Measurements from ENCODE around the gene VPS72.

The VPS72 gene

DNA sequence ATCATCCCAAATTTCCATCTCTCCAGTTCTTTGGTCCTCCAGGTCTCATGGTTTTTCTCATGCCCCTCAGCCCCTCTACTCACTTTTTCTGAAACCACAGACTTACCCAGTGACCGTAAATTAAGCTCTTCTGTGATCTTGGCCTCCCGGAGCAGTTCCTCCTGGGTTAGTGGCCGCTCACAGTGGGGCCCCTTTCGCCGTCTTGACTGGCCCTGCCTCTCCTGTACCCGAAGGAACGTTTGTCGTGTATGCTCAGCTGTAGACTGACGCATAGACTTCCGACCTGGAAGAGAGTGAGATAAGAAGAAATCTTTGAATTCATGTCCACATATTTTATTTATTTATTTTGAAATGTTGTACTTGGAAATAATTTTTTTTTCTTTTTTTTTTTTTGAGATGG, 5.8 kb downstream of the VPS72 start:
- no peak for DNase-seq

DNA sequence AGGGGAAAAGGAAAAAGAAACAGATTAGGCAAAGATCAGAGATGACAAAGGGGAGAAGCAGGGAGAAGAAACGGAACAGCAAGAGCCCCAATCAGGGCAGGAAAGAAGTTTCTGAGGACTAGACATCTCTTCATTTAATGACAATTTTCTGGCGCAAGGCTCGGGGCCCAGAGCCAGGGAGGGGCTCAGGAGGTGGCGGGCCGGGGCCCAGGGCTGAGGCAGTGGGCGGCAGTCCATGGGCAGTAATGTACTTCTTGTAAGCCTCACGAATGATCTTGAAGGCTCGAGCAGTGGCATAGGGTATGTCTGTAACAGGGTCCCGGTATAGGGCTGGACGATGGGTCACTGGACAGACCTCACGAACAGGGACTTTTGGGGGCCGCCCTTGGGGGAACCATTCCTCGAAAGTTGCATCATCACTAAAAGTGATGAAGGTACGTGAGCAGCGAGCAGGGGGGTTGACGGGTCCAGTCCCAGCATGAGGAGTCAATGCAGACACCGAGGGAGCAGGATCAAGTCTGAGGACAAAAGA, 13.4 kb downstream of the VPS72 start:
- DNase-seq = no peak

DNA sequence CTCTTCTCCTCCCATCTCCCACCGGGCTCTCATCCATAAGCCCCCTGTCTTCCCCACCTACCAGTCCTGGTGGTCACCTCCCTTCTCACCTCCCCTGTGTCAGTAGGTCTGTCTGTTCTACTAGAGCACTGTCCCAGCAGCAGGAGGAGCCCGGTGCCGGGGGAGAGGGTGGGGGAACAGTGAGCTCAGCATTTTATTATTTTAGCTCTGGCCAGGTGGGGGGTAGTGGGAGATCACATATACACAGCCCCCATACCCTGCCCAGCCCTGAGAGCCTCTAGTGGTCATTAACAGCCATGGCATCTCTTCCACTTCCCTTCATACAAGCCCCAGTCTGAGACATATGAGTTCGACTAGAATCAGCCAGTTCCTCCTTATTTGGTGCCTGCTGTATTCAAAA, 14.1 kb downstream of the VPS72 start, which contains the start of gene TMOD4:
TMOD4 (minus strand) TSS at position 119 of the 400 bp plus-strand sequence. CDS start 1,106 bp downstream, outside the sequence.
- peak; percentile 52 for DNase-seq

DNA sequence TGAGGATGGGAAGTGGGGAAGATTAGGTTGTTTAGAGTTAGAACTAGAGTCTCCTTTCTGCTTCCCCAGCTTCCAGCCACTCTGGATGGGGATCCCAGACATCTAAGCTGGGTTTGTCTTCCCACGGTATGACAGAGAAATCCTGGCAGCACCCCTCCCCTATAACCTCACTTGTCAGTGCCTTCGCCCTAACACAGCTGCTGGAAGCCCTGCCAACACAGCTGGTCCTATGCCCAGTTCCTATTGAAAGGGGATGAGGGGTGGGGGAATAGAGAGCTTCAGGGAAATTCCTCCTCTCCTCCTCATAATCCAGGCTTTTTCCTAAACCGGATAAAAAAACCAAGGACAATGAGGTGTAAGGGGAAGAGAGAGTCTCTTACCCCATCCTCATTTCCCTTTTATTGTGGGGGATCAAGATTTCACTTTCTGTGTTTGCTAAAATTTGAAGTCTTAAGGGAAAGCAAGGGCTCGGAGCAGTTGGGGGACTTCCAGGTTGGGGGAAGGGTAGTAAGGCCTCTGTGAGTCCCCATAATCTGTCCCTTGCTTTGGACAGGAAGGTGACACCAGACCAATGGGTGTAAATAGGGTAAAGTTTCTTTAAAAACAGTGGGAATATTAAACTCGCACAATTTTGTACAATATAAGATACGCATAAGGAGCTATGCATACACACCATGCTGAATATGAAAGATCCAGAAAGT, 14.8 kb downstream of the VPS72 start:
- no peak for DNase-seq

DNA sequence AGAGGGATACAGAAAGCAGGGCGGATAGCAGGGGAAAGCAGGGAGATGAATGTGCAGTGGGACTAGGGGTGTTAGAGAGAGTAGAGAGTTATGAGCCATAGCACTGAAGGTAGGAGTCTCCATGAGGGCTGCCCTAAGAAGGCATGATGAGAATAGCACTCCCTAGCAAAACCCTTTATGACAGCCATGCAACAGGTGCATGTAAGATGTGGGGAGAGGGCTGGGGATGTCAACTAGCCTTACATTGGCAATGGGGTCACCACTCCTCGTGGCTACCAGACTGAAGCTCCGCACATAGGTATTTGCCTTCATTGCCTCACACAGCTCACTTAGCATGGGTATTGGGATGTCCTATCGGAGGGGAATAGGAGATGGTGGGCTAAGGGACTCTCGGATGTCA, 18.8 kb downstream of the VPS72 start:
- no peak for DNase-seq

DNA sequence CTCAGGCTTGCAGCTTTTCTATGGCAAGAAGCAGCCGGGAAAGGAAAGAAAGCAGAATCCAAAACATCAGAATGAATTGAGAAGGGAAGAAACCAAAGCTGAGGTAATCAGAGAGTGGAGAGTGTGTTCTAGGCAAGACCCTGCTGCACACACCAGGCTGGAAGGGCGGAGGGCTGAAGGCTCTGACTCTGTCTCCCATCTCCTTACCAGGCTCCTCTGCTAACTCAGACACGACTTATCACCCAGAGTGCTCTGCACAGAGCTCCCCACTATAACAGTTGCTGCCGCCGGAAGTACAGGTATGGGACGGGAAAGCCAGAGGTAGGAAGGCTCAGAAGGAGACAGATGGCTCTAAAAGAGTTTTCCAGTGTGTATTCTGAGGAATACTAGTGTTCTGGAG, 22.9 kb downstream of the VPS72 start:
- no peak for DNase-seq

DNA sequence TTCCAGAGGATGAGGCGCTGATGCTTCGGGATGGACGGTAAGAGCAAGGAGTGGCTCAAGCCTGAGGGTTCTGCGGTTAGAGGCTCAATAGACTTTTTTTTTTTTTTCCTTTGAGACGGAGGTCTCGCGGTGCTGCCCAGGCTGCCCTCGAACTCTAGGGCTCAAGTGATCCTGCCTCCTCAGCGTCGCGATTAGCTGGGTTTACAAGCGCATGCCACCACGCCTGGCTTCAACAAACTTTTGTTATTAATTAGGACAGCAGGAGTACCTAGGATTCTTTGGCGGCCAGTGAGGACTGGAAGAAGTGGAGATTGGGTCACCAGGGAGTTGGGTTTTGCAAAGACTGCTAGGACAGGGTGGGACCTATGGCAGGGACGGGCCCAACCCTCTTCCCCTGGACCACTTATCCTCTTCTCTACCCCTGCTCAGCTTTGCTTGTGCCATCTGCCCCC, 23.5 kb downstream of the VPS72 start:
- DNase-seq = peak; percentile 76

DNA sequence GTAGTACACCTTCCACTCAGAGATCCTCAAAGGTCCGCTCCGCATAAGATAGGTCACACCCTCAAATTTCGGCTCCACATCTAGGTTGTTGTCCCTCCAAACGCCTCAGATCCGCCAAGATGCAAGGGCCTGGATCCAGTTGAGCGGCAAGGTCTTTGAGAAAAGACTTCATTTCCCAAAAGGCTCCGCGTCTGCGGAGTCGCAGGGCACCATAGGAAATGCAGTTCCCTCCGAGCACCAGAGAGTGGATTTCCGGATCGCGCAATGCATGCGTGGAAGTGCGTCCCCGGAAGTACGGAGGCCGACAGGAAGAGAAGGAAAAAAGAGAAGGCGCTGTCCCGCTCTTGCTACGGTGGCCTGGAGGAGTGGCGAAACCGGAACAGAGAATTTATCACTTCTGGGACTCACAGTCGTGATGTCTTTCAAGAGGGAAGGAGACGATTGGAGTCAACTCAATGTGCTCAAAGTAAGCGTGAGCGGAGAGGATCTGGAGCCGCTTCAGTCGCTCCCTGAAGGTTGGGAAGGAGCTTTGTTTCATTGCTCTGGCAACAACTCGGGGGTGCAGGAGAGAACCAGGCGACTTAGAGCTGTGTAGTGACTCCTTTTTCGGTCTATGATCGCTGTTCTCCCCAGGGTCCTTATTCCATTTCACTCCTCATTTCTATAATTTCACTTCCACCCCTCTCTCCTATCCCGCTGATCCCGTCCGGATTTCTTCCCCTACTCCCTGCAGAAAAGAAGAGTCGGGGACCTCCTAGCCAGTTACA, 24.1 kb downstream of the VPS72 start, which contains the start of the genes LYSMD1 and SCNM1:
LYSMD1 (minus strand) TSS at position 165 of the 767 bp plus-strand sequence. CDS start 644 bp downstream, outside the sequence.
SCNM1 (plus strand) TSS at position 407 of the 767 bp plus-strand sequence; CDS start at position 416, 9 bp downstream.
- peak; percentile 99 for DNase-seq

DNA sequence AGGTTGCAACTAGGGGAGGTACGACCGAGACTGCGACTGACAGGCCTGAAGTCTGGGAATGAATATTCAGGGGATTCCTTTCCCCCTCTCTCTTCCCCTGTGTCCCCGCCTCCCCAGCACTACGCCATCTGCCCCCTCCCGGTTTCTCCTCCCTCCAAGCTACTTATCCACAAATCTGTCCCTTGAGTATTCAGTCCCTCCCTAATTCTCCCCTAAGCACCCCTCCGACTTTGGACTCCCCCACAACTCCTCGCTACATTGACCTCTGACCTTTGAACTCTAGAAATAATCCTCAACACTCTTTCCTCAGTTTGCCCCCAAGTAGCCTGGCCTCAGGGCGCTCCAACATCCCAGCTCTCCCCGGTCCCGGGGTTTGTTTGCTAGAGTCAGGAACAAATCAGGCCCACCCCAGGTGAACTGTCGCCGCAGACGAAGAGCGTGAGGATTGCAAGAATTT, 24.7 kb downstream of the VPS72 start:
- no peak for DNase-seq

DNA sequence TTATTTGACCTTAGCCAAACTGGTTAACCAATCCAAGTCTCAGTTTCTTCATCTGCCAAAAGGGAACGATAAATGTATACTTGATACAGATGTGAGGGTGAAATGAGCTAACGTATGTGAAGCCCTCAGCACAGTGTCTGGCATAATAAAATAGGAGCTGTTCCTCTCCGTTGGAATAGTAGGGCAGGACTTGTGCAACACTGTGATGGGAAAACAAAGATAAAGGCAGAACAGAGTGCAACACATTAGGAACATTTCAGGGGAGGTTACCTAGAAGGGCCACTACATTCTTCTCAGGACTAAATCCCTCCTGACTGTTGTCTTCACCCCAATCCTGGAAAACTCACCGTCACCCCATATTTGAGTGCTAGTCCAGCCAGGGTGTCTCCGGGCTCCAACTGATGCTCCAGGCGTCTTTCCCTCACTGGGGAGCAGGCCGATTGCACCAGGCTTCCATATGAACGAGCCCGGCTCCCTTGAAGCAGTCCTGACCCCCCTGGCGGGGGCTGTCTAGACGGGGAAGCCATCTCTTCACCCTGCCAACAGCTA, 25.2 kb downstream of the VPS72 start:
- no peak for DNase-seq

DNA sequence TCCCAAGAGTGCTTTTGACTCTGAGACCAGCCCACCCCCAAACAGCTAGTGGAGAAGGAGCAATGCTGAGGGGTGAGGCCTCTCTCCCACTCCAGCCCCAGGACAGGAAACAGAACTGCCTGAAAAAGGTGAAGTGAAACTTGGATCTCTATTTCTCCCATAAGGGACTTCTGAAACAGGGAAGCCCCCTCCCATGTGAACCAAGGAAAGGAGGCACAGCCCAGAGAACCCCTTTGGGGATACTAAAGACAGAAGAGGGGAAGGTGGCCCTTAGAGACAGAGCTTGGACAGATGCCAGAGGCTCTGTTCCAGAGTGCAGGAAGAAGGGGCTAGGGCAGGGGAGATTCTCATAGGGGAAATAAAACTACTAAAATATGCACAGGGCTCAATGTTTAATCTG, 30.6 kb downstream of the VPS72 start:
- no peak for DNase-seq

DNA sequence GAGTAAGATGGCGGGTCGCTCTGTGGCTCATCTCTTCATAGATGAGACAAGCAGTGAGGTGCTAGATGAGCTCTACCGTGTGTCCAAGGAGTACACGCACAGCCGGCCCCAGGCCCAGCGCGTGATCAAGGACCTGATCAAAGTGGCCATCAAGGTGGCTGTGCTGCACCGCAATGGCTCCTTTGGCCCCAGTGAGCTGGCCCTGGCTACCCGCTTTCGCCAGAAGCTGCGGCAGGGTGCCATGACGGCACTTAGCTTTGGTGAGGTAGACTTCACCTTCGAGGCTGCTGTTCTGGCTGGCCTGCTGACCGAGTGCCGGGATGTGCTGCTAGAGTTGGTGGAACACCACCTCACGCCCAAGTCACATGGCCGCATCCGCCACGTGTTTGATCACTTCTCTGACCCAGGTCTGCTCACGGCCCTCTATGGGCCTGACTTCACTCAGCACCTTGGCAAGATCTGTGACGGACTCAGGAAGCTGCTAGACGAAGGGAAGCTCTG, 31.2 kb downstream of the VPS72 start:
- no peak for DNase-seq

DNA sequence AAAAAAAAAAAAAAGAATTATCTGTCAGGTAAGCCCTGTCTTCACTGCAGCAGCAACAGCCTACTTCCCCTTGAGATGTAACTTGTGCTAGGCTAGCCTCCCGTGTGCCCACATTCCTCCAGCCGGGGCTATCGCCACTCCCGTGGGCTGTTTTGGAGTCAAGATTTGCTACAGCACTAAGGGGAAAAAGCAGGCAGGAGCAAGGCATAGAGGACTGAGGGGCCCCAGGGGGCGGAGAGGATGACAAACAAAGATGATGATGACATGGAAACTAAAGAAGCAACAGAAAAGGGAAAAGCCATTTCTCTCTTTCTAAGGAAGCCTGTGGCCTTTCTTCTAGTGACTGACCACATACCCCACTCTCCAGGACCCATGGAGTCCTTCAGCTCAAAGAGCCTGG, 31.7 kb downstream of the VPS72 start:
- DNase-seq = no peak

DNA sequence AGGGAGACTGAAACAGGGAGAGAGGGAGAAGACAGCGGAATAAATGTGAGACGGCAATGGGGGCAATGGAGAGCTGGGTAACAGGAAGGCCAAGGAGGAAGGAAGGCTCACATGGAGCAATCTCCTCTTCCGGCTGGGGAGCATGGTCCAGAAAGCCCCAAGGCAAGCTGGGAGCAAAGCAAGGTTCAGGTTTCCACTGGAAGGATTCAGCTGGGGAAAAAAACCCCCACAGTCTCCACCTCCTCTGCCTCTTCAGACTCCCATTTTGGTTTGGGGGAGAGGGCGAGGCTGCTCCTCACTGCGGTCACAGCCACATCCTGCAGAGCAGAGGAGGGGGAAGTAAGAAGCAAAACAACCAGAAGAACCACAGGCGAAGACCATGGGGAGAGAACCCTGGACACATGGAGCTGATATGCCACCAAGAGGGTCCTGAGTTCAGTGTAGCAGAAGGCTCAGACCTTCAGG, 32.9 kb downstream of the VPS72 start:
- DNase-seq = peak; percentile 91

DNA sequence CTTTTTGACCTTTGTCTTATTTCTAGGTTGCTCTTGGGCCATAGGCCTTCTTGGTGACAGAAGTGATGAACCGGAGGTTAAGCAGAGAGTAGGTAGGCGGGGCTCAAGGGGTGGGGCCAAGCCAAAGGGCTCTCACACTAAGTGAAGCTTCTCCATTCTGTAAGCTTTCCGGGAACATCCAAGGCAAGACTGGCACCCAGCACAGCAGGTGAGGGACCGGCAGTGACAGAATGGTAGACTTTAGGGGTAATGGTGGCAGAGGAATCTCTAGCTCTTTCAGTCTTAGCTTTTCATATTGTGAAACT, 33.5 kb downstream of the VPS72 start, which contains the start of gene TNFAIP8L2:
TNFAIP8L2 (plus strand) TSS at position 135 of the 305 bp plus-strand sequence. CDS start 2,049 bp downstream, outside the sequence.
- DNase-seq = peak; percentile 90

DNA sequence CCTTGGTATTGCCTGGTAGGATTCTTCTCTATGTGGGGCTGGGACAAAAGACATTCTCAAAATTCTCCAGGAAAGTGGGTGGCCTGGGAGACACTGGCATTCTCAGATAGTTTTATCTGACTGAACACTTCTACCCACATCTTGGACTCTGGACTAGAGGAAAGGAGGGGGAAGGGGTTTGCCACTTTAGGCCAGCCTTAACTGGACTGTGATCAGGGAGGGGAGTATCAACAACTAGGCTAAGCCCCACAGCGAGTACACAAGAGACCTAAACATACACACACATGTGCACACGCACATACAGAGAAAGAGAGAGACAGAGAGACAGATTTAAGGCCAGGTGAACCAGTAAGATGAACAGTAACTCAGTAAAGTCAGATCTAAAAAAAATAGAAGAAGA, 42.3 kb downstream of the VPS72 start:
- peak; percentile 59 for DNase-seq

DNA sequence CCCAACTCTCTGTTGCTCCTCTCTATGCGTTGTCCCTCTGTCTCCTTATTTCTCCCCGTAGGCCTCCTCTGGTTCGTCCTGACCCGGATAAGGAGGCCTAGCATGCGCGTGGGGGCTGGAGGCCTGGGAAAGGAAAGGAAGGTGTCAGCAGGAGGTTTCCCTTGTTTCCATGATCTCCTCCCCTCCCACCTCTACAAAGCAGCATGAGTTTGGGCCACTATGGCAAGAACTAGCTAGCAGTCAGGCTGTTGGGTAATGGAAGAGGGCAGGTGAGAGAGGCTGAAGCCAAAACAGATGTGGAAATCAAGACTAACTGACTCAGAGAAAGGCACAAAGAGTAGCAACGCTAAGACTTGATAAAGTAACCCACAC, 42.9 kb downstream of the VPS72 start:
- DNase-seq = no peak

DNA sequence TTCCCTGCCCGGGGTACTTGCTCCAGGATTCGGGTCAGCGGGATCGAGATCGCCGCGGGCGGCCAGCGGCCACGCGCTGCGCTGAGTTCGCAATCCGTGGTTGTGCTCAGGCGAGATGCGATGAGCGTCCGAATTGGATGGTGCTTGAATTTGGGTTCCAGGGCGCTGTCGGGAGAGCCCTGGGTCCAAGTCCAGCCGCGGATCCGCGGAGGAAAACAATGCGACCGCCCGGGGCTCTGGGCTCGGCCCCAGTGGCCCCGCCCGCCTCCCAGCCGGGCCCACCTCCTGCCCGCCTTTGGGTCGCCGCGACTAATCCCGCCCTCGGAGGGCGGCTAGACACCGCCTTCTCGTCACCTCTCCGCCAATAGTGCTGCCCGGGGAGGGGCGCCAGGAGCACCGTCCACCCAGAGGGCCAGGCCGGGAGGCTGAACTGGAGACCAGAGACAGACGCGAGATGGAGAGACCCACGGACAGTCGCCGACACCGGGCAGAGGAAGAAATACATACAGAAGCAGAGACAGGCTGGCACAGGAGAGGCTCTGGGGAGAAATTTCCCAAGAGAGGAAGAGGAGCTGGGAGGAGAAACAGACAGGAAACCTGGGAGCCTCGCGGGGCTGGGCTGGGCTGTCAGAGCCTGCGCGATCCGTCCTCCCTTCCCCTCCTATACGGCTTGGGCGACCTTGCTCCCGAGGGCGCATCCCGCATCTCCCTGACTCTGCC, 43.4 kb downstream of the VPS72 start, which contains the start of gene SEMA6C:
SEMA6C (minus strand) TSS at position 220 of the 720 bp plus-strand sequence. CDS start 4,010 bp downstream, outside the sequence.
- DNase-seq = peak; percentile 96

DNA sequence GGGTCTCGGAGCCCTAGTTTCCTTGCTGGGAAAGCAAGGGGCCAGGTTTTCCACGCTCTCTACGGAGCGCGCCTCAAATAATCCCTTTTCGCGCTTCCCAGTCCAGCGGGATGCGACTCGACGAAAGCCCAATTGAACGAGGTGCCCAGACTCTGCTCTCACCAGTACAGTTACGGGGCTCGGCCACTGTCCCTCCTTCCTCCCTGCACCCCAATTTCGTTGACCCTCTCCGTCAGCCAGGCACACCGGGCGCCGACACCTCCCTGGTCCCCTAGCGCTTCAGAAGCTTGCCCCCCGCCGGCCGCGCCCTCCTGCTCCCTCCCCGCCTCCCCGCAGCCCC, 44.0 kb downstream of the VPS72 start:
- DNase-seq = no peak

DNA sequence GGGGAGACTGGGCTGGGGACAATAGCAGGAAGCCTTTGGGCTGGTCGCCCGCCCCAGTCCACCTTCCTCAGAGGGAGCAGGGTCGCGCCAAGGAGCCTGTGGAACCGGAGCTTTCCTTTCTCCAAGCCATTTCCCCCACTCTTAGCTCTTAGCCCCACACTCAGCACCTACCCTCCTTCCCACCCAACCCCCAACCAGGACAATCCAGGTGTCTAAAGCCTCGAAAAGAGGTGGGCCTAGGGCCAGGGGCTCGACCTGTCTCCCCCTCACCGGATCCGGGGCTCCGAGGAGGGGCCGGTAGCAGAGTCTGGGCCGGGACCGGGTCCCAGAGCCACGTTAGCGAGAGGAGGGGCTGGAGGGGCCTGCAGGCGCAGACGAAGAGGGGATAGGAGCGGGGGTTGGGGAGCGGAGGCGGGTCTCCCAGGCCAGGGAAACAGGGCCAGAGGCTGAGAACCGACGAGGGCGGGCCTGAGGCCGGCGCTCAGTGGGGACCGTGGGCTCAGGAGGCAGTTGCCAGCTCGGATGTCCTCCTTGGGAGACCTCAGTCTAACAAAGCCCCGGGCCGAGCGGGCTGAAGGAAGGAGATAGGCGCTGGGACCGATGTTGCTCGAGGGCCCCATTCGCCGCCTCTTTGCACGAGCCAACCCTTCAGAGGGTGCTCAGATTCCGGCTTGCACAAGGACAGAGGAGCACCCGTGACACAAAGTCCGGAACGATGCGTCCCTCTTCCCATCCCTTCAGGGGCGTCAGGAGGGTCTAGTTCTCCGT, 44.5 kb downstream of the VPS72 start:
- DNase-seq = no peak

DNA sequence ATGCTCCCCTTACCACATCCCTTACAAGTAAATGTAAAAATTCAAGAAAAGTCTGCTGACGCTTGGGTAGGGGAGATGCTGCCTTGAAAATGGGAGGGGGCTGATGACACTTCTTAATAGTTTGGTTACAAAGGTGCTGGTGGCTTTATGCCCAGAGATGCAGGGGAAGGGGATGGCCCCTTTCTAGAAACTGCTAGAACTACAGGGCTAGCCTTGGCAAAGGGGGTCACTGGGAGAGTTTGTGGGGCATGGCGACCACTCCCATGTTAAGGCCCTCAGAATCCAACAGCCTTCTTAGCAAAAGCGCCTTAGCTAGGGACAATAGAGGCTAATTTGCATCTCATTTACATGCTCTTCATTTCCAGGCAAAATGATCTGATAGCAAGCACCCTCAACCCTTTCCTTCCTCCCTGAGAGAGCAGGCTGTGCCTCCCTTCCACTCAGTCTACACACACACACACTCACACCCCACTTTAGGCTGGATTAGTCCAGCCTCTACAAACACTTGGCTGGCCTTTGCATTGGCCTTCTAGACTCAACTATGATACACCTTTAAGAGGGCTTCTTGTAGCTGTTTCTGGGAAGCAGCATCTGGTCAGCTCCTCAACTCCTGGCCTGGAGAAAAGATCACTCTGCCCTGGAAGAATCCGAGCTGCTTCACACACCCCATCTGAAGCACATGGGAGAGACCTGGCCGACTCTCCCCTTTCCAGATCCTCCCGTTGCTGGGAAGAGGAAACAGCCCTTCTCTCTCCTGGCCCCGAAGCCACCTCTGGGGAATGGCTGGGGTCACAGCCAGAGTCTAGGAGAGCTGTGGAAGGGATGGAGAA, 45.3 kb downstream of the VPS72 start:
- DNase-seq = peak; percentile 34
